GM12878 (cell line): ENCODE measurements around the gene OR4D6. TPM values are rescaled to one million over a fixed set of nuclear protein-coding genes. Genes with fewer than 3 reads are reported as not detected.

ENCODE experiments used
- CBX3 ChIP-seq: fragments of 200-600 bp; sonication (generic); IDR thresholded peaks from 2 replicates; pipeline ENCODE4 v1.6.1; 2016; ENCODE audit warnings: low read depth, borderline replicate concordance
- CEBPB ChIP-seq, 2 experiments: fragments of 150-350 bp in 1 of 2; IDR thresholded peaks; 2 replicates each; pipeline ENCODE4 v1.6.1; 2012 to 2014; ENCODE audit warnings: low read depth in 2 of 2, low read length in 2 of 2, borderline replicate concordance in 1 of 2, inconsistent platforms in 1 of 2
- HDAC6 ChIP-seq: fragments of 200-600 bp; sonication (generic); IDR thresholded peaks from one replicate; pipeline ENCODE4 v1.8.0; 2017; ENCODE audit warnings: antibody characterized with exemption; ENCODE audit not compliant: unreplicated experiment
- JUND ChIP-seq: IDR thresholded peaks from 2 replicates; pipeline ENCODE4 v1.6.1; 2012; ENCODE audit warnings: low read depth, mild to moderate bottlenecking, low read length, improper control_type of control experiment, moderate library complexity
- NFIC ChIP-seq: IDR thresholded peaks from 2 replicates; pipeline ENCODE4 v1.6.1; 2012; ENCODE audit warnings: low read depth, mild to moderate bottlenecking, inconsistent platforms, low read length, moderate library complexity
- SIN3A ChIP-seq: IDR thresholded peaks from 2 replicates; pipeline ENCODE4 v1.6.1; 2012; ENCODE audit warnings: low read depth, low read length, improper control_type of control experiment
- TCF3 ChIP-seq: IDR thresholded peaks from 2 replicates; pipeline ENCODE4 v1.6.1; 2012; ENCODE audit warnings: low read depth, mild to moderate bottlenecking, low read length, borderline replicate concordance; ENCODE audit not compliant: insufficient read depth
- TCF7 ChIP-seq: IDR thresholded peaks from 2 replicates; pipeline ENCODE4 v1.6.1; 2014; ENCODE audit warnings: antibody characterized with exemption, borderline replicate concordance
- polyA plus RNA-seq, 11 experiments: library from polyadenylated mRNA; depleted of rRNA in 4 of 11; unstranded in 6 of 11; stranded (reverse) in 5 of 11; fragments of >200 nt; fragmentation: Nextera tagmentation in 4 of 11; fragmentation: Illumina TruSeq in 1 of 11; extraction: Ambion mirVana in 4 of 11; extraction: Trizol in 1 of 11; gene quantifications; 1 replicate in 1 of 11; 2 replicates in 10 of 11; pipeline versions ENCODE4 v1.2.1 to v1.2.3, GENCODE V29; 2011 to 2016; ENCODE audit warnings: inconsistent platforms in 2 of 11, missing spikeins in 2 of 11, low read depth in 1 of 11
- total RNA-seq, 4 experiments: library from RNA; depleted of rRNA in 3 of 4; stranded (reverse); fragments of >200 nt in 3 of 4; fragmentation: Illumina TruSeq in 1 of 4; extraction: Trizol in 1 of 4; gene quantifications; 2 replicates each; pipeline versions ENCODE4 v1.2.1 to v1.2.3, GENCODE V29; 2013 to 2021
- TF ChIP-seq, protein P1 (sequence below): fragments of 450-650 bp; IDR thresholded peaks from 2 replicates; pipeline ENCODE4 v1.6.1; 2017; ENCODE audit warnings: low read depth, mild to moderate bottlenecking, moderate library complexity

Gene OR4D6
- total and polyA plus RNA-seq, 10 of the 15 experiments (the other 5 are each of a cell fraction or from before 2014, with no cell fraction given), result not detected

- TF ChIP-seq, protein P1, sequence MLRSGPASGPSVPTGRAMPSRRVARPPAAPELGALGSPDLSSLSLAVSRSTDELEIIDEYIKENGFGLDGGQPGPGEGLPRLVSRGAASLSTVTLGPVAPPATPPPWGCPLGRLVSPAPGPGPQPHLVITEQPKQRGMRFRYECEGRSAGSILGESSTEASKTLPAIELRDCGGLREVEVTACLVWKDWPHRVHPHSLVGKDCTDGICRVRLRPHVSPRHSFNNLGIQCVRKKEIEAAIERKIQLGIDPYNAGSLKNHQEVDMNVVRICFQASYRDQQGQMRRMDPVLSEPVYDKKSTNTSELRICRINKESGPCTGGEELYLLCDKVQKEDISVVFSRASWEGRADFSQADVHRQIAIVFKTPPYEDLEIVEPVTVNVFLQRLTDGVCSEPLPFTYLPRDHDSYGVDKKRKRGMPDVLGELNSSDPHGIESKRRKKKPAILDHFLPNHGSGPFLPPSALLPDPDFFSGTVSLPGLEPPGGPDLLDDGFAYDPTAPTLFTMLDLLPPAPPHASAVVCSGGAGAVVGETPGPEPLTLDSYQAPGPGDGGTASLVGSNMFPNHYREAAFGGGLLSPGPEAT, result no peak
- TF ChIP-seq SIN3A (no peak), CBX3 (no peak), HDAC6 (no peak), JUND (no peak), TCF3 (no peak), CEBPB (IDR thresholded peaks at IDR 0.05; ENCODE audit: borderline replicate concordance in 1 of 2, low read depth in 2 of 2, low read length in 2 of 2) (no peak), NFIC (no peak), TCF7 (no peak)
Observed at GRCh38 chr11:59503276-59503675, 46.5 kb downstream of the OR4D6 start, which contains the start of gene OR4D11 (continued).

Other genes with a start within 250 kb of the OR4D6 start
Only the 7 nearest of the 9 such genes appear.
- gene OR5AN1, start 98.1 kb upstream of the OR4D6 start, total RNA-seq (2014; rRNA removed), result not detected in 2 replicates
- gene OR5AN1, start 98.1 kb upstream of the OR4D6 start, total RNA-seq (2014; rRNA removed; fragmentation: Illumina TruSeq; extraction: Trizol), result not detected in 2 replicates
- not detected in 2 replicates for gene OR5AN1, start 98.1 kb upstream of the OR4D6 start, total RNA-seq (2021)
- not detected in 2 replicates for gene OR5AN1, start 98.1 kb upstream of the OR4D6 start, polyA plus RNA-seq (2011; rRNA removed)
- gene OR5AN1, start 98.1 kb upstream of the OR4D6 start, polyA plus RNA-seq (2014; fragmentation: Illumina TruSeq; extraction: Trizol), result not detected in 2 replicates
- not detected for gene OR5AN1, start 98.1 kb upstream of the OR4D6 start, polyA plus RNA-seq (2014; fragmentation: Nextera tagmentation; extraction: Ambion mirVana)
- not detected in 2 replicates for gene OR5AN1, start 98.1 kb upstream of the OR4D6 start, polyA plus RNA-seq (2014; rRNA removed)
- gene OR5AN1, start 98.1 kb upstream of the OR4D6 start, polyA plus RNA-seq (2016; fragmentation: Nextera tagmentation; extraction: Ambion mirVana), result not detected
- not detected in 2 replicates for gene OR5A2, start 30.5 kb upstream of the OR4D6 start, total RNA-seq (2014; rRNA removed)
- not detected in 2 replicates for gene OR5A2, start 30.5 kb upstream of the OR4D6 start, total RNA-seq (2014; rRNA removed; fragmentation: Illumina TruSeq; extraction: Trizol)
- not detected in 2 replicates for gene OR5A2, start 30.5 kb upstream of the OR4D6 start, total RNA-seq (2021)
- gene OR5A2, start 30.5 kb upstream of the OR4D6 start, polyA plus RNA-seq (2011; rRNA removed), result not detected in 2 replicates
- gene OR5A2, start 30.5 kb upstream of the OR4D6 start, polyA plus RNA-seq (2014; fragmentation: Illumina TruSeq; extraction: Trizol), result not detected in 2 replicates
- gene OR5A2, start 30.5 kb upstream of the OR4D6 start, polyA plus RNA-seq (2014; fragmentation: Nextera tagmentation; extraction: Ambion mirVana), result not detected
- gene OR5A2, start 30.5 kb upstream of the OR4D6 start, polyA plus RNA-seq (2014; rRNA removed), result not detected in 2 replicates
- gene OR5A2, start 30.5 kb upstream of the OR4D6 start, polyA plus RNA-seq (2016; fragmentation: Nextera tagmentation; extraction: Ambion mirVana), result not detected
- not detected in 2 replicates for gene OR5A1, start 20.5 kb upstream of the OR4D6 start, total RNA-seq (2014; rRNA removed)
- not detected in 2 replicates for gene OR5A1, start 20.5 kb upstream of the OR4D6 start, total RNA-seq (2014; rRNA removed; fragmentation: Illumina TruSeq; extraction: Trizol)
- gene OR5A1, start 20.5 kb upstream of the OR4D6 start, total RNA-seq (2021), result not detected in 2 replicates
- not detected in 2 replicates for gene OR5A1, start 20.5 kb upstream of the OR4D6 start, polyA plus RNA-seq (2011; rRNA removed)
- gene OR5A1, start 20.5 kb upstream of the OR4D6 start, polyA plus RNA-seq (2014; fragmentation: Illumina TruSeq; extraction: Trizol), result not detected in 2 replicates
- gene OR5A1, start 20.5 kb upstream of the OR4D6 start, polyA plus RNA-seq (2014; fragmentation: Nextera tagmentation; extraction: Ambion mirVana), result not detected
- not detected in 2 replicates for gene OR5A1, start 20.5 kb upstream of the OR4D6 start, polyA plus RNA-seq (2014; rRNA removed)
- not detected for gene OR5A1, start 20.5 kb upstream of the OR4D6 start, polyA plus RNA-seq (2016; fragmentation: Nextera tagmentation; extraction: Ambion mirVana)
- gene OR4D10, start 16.4 kb downstream of the OR4D6 start, total RNA-seq (2014; rRNA removed), result not detected in 2 replicates
- not detected in 2 replicates for gene OR4D10, start 16.4 kb downstream of the OR4D6 start, total RNA-seq (2014; rRNA removed; fragmentation: Illumina TruSeq; extraction: Trizol)
- gene OR4D10, start 16.4 kb downstream of the OR4D6 start, total RNA-seq (2021), result not detected in 2 replicates
- gene OR4D10, start 16.4 kb downstream of the OR4D6 start, polyA plus RNA-seq (2011; rRNA removed), result not detected in 2 replicates
- not detected in 2 replicates for gene OR4D10, start 16.4 kb downstream of the OR4D6 start, polyA plus RNA-seq (2014; fragmentation: Illumina TruSeq; extraction: Trizol)
- gene OR4D10, start 16.4 kb downstream of the OR4D6 start, polyA plus RNA-seq (2014; fragmentation: Nextera tagmentation; extraction: Ambion mirVana), result not detected
- not detected in 2 replicates for gene OR4D10, start 16.4 kb downstream of the OR4D6 start, polyA plus RNA-seq (2014; rRNA removed)
- not detected for gene OR4D10, start 16.4 kb downstream of the OR4D6 start, polyA plus RNA-seq (2016; fragmentation: Nextera tagmentation; extraction: Ambion mirVana)
- gene OR4D11, start 46.6 kb downstream of the OR4D6 start, total RNA-seq (2014; rRNA removed), result not detected in 2 replicates
- gene OR4D11, start 46.6 kb downstream of the OR4D6 start, total RNA-seq (2014; rRNA removed; fragmentation: Illumina TruSeq; extraction: Trizol), result not detected in 2 replicates
- gene OR4D11, start 46.6 kb downstream of the OR4D6 start, total RNA-seq (2021), result not detected in 2 replicates
- gene OR4D11, start 46.6 kb downstream of the OR4D6 start, polyA plus RNA-seq (2011; rRNA removed), result not detected in 2 replicates
- not detected in 2 replicates for gene OR4D11, start 46.6 kb downstream of the OR4D6 start, polyA plus RNA-seq (2014; fragmentation: Illumina TruSeq; extraction: Trizol)
- not detected for gene OR4D11, start 46.6 kb downstream of the OR4D6 start, polyA plus RNA-seq (2014; fragmentation: Nextera tagmentation; extraction: Ambion mirVana)
- not detected in 2 replicates for gene OR4D11, start 46.6 kb downstream of the OR4D6 start, polyA plus RNA-seq (2014; rRNA removed)
- not detected for gene OR4D11, start 46.6 kb downstream of the OR4D6 start, polyA plus RNA-seq (2016; fragmentation: Nextera tagmentation; extraction: Ambion mirVana)
- not detected in 2 replicates for gene OR4D9, start 54.6 kb downstream of the OR4D6 start, total RNA-seq (2014; rRNA removed)
- gene OR4D9, start 54.6 kb downstream of the OR4D6 start, total RNA-seq (2014; rRNA removed; fragmentation: Illumina TruSeq; extraction: Trizol), result not detected in 2 replicates
- not detected in 2 replicates for gene OR4D9, start 54.6 kb downstream of the OR4D6 start, total RNA-seq (2021)
- not detected in 2 replicates for gene OR4D9, start 54.6 kb downstream of the OR4D6 start, polyA plus RNA-seq (2011; rRNA removed)
- not detected in 2 replicates for gene OR4D9, start 54.6 kb downstream of the OR4D6 start, polyA plus RNA-seq (2014; fragmentation: Illumina TruSeq; extraction: Trizol)
- not detected for gene OR4D9, start 54.6 kb downstream of the OR4D6 start, polyA plus RNA-seq (2014; fragmentation: Nextera tagmentation; extraction: Ambion mirVana)
- not detected in 2 replicates for gene OR4D9, start 54.6 kb downstream of the OR4D6 start, polyA plus RNA-seq (2014; rRNA removed)
- gene OR4D9, start 54.6 kb downstream of the OR4D6 start, polyA plus RNA-seq (2016; fragmentation: Nextera tagmentation; extraction: Ambion mirVana), result not detected
- 22.5 and 23.5 TPM in 2 replicates for gene OSBP, start 158.8 kb downstream of the OR4D6 start, total RNA-seq (2014; rRNA removed)
- 24.6 and 26.8 TPM in 2 replicates for gene OSBP, start 158.8 kb downstream of the OR4D6 start, total RNA-seq (2014; rRNA removed; fragmentation: Illumina TruSeq; extraction: Trizol)
- gene OSBP, start 158.8 kb downstream of the OR4D6 start, total RNA-seq (2021), result 34.9 and 36.0 TPM in 2 replicates
- gene OSBP, start 158.8 kb downstream of the OR4D6 start, polyA plus RNA-seq (2011; rRNA removed), result 27.7 and 28.8 TPM in 2 replicates
- gene OSBP, start 158.8 kb downstream of the OR4D6 start, polyA plus RNA-seq (2014; fragmentation: Illumina TruSeq; extraction: Trizol), result 41.2 and 49.2 TPM in 2 replicates
- gene OSBP, start 158.8 kb downstream of the OR4D6 start, polyA plus RNA-seq (2014; fragmentation: Nextera tagmentation; extraction: Ambion mirVana), result 10 to 100 TPM in 1 of 2 experiments, 1 to 10 TPM in 1; 9.8 to 10.7 TPM
- 19.3 and 20.9 TPM in 2 replicates for gene OSBP, start 158.8 kb downstream of the OR4D6 start, polyA plus RNA-seq (2014; rRNA removed)
- 10 to 100 TPM in 1 of 2 experiments, 1 to 10 TPM in 1; 5.9 to 11.8 TPM for gene OSBP, start 158.8 kb downstream of the OR4D6 start, polyA plus RNA-seq (2016; fragmentation: Nextera tagmentation; extraction: Ambion mirVana)